ENCODE measurements around the gene STX10.

DNA sequence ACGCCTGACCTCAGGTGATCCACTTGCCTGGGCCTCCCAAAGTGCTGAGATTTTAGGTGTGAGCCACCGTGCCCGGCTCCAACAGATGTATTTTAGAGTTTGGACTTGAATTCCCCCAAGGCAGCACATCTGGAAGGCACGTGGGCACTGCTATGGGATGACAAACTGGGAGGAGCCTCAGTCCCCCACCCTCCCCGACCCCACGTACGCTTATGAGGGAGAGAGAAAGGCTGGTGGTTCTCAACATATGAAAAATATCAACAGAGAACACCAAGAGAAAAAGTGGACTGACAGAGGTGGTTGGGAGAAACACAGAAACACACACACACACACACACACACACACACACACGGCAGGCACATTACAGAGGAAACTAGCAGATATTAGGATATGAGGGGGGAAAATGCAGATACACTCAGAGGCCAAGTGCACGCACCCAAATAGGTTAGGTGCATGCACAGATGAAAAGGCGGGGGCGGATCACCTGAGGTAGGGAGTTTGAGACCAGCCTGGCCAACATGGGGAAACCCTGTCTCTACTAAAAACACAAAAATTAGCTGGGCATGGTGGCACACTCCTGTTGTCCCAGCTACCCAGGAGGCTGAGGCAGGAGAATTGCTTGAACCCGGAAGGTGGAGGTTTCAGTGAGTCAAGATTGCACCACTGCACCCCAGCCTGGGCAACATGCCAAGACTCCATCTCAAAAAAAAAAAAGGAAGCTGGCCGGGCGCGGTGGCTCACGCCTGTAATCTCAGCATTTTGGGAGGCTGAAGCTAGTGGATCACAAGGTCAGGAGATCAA is 3.2 kb downstream of the STX10 start:
- no peak for TF ChIP-seq POLR2A (IDR thresholded peaks at IDR 0.05)
- TF ChIP-seq, protein P1, sequence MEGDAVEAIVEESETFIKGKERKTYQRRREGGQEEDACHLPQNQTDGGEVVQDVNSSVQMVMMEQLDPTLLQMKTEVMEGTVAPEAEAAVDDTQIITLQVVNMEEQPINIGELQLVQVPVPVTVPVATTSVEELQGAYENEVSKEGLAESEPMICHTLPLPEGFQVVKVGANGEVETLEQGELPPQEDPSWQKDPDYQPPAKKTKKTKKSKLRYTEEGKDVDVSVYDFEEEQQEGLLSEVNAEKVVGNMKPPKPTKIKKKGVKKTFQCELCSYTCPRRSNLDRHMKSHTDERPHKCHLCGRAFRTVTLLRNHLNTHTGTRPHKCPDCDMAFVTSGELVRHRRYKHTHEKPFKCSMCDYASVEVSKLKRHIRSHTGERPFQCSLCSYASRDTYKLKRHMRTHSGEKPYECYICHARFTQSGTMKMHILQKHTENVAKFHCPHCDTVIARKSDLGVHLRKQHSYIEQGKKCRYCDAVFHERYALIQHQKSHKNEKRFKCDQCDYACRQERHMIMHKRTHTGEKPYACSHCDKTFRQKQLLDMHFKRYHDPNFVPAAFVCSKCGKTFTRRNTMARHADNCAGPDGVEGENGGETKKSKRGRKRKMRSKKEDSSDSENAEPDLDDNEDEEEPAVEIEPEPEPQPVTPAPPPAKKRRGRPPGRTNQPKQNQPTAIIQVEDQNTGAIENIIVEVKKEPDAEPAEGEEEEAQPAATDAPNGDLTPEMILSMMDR (IDR thresholded peaks at IDR 0.05) = no peak
